ENCODE results near the gene NSDHL. TPM values are rescaled to one million over a fixed set of nuclear protein-coding genes. Genes with fewer than 3 reads are reported as not detected.

Gene NSDHL
- total and polyA plus RNA-seq, 2 of the 13 experiments (the other 11 are each of a cell fraction or from before 2014, with no cell fraction given): 26.2 to 49.3 TPM

- TF ChIP-seq, protein P1, sequence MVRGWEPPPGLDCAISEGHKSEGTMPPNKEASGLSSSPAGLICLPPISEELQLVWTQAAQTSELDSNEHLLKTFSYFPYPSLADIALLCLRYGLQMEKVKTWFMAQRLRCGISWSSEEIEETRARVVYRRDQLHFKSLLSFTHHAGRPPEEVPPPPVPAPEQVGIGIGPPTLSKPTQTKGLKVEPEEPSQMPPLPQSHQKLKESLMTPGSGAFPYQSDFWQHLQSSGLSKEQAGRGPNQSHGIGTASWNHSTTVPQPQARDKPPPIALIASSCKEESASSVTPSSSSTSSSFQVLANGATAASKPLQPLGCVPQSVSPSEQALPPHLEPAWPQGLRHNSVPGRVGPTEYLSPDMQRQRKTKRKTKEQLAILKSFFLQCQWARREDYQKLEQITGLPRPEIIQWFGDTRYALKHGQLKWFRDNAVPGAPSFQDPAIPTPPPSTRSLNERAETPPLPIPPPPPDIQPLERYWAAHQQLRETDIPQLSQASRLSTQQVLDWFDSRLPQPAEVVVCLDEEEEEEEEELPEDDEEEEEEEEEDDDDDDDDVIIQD (CRISPR knock-in tag; IDR thresholded peaks at IDR 0.05; ENCODE audit: low read depth): peak; percentile 69; the same call in 1 of the 2 replicates
- TF ChIP-seq, protein P2, sequence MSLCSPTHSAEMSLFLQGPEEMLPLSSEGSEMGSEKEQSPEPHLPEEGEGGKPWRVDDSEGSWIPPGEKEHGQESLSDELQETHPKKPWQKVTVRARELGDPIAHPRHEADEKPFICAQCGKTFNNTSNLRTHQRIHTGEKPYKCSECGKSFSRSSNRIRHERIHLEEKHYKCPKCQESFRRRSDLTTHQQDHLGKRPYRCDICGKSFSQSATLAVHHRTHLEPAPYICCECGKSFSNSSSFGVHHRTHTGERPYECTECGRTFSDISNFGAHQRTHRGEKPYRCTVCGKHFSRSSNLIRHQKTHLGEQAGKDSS (CRISPR knock-in tag; IDR thresholded peaks at IDR 0.05; ENCODE audit: borderline replicate concordance, low read depth): no peak
- TF ChIP-seq ZNF235 (CRISPR knock-in tag; IDR thresholded peaks at IDR 0.05; ENCODE audit: borderline replicate concordance): no peak
- peak; percentile 80 for TF ChIP-seq POLR2G (IDR thresholded peaks at IDR 0.05; ENCODE audit: low read depth, low read length)
- no peak for TF ChIP-seq ASH2L (IDR thresholded peaks at IDR 0.05; ENCODE audit: insufficient read length, low read depth, low read length)
- peak; percentile 40; the same call in 1 of the 2 replicates for TF ChIP-seq RARA (CRISPR knock-in tag; IDR thresholded peaks at IDR 0.05)
- TF ChIP-seq, protein P3, sequence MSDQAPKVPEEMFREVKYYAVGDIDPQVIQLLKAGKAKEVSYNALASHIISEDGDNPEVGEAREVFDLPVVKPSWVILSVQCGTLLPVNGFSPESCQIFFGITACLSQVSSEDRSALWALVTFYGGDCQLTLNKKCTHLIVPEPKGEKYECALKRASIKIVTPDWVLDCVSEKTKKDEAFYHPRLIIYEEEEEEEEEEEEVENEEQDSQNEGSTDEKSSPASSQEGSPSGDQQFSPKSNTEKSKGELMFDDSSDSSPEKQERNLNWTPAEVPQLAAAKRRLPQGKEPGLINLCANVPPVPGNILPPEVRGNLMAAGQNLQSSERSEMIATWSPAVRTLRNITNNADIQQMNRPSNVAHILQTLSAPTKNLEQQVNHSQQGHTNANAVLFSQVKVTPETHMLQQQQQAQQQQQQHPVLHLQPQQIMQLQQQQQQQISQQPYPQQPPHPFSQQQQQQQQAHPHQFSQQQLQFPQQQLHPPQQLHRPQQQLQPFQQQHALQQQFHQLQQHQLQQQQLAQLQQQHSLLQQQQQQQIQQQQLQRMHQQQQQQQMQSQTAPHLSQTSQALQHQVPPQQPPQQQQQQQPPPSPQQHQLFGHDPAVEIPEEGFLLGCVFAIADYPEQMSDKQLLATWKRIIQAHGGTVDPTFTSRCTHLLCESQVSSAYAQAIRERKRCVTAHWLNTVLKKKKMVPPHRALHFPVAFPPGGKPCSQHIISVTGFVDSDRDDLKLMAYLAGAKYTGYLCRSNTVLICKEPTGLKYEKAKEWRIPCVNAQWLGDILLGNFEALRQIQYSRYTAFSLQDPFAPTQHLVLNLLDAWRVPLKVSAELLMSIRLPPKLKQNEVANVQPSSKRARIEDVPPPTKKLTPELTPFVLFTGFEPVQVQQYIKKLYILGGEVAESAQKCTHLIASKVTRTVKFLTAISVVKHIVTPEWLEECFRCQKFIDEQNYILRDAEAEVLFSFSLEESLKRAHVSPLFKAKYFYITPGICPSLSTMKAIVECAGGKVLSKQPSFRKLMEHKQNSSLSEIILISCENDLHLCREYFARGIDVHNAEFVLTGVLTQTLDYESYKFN (CRISPR knock-in tag; conservative IDR thresholded peaks at IDR 0.05): peak; percentile 48
- TF ChIP-seq CENPX (CRISPR knock-in tag; IDR thresholded peaks at IDR 0.05): no peak
- TF ChIP-seq, protein P4, sequence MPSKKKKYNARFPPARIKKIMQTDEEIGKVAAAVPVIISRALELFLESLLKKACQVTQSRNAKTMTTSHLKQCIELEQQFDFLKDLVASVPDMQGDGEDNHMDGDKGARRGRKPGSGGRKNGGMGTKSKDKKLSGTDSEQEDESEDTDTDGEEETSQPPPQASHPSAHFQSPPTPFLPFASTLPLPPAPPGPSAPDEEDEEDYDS (CRISPR knock-in tag; IDR thresholded peaks at IDR 0.05): peak; percentile 69; the same call in 1 of the 2 replicates
- peak; percentile 22 for TF ChIP-seq ZNF883 (CRISPR knock-in tag; IDR thresholded peaks at IDR 0.05; ENCODE audit: not compliant biosample characterization)
- TF ChIP-seq, protein P5, sequence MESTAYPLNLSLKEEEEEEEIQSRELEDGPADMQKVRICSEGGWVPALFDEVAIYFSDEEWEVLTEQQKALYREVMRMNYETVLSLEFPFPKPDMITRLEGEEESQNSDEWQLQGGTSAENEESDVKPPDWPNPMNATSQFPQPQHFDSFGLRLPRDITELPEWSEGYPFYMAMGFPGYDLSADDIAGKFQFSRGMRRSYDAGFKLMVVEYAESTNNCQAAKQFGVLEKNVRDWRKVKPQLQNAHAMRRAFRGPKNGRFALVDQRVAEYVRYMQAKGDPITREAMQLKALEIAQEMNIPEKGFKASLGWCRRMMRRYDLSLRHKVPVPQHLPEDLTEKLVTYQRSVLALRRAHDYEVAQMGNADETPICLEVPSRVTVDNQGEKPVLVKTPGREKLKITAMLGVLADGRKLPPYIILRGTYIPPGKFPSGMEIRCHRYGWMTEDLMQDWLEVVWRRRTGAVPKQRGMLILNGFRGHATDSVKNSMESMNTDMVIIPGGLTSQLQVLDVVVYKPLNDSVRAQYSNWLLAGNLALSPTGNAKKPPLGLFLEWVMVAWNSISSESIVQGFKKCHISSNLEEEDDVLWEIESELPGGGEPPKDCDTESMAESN (CRISPR knock-in tag; conservative IDR thresholded peaks at IDR 0.05): 0 out of 2 replicates have a peak, but pooled peaks have one; percentile 33
- TF ChIP-seq ZSCAN22 (CRISPR knock-in tag; IDR thresholded peaks at IDR 0.05): no peak
- no peak for TF ChIP-seq SP1 (IDR thresholded peaks at IDR 0.05)
- peak; percentile 67; the same call in 1 of the 2 replicates for TF ChIP-seq SP1 (CRISPR knock-in tag; IDR thresholded peaks at IDR 0.05)
- TF ChIP-seq, protein P6, sequence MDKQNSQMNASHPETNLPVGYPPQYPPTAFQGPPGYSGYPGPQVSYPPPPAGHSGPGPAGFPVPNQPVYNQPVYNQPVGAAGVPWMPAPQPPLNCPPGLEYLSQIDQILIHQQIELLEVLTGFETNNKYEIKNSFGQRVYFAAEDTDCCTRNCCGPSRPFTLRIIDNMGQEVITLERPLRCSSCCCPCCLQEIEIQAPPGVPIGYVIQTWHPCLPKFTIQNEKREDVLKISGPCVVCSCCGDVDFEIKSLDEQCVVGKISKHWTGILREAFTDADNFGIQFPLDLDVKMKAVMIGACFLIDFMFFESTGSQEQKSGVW (CRISPR knock-in tag; IDR thresholded peaks at IDR 0.05; ENCODE audit: borderline replicate concordance): no peak
- no peak for TF ChIP-seq ARHGAP35 (CRISPR knock-in tag; IDR thresholded peaks at IDR 0.05; ENCODE audit: borderline replicate concordance)
- TF ChIP-seq ZNF382 (CRISPR knock-in tag; IDR thresholded peaks at IDR 0.05; ENCODE audit: borderline replicate concordance): no peak
Measured at GRCh38 chrX:152830312-152831305, at the start of gene NSDHL, which contains the start of gene CETN2 (continued).

Measured in HepG2 (cell line).